GM12878 (cell line): Measurements from ENCODE around the gene ADGRL3. TPM values are rescaled to one million over a fixed set of nuclear protein-coding genes. Genes with fewer than 3 reads are reported as not detected.

Experiments used
- ATAC-seq: fragments of 200-7000 bp; cut with Tn5 transposase; 3 replicates; pipeline ENCODE4 v1.9.1; 2020; ENCODE audit warnings: mild to moderate bottlenecking, moderate library complexity
- BruUV-seq: library from RNA; stranded (reverse); fragments of 400-500 nt; replicated peaks from 2 replicates; lab custom pipeline; 2021; lab: Mats Ljungman, UMichigan
- CTCF ChIA-PET: fragments of 300-600 bp; sonication (Branson Sonifier 250); formaldehyde crosslinking; extraction: SDS; loops from one replicate; lab custom pipeline; 2021; ENCODE audit warnings: inconsistent platforms; lab: Yijun Ruan, JAX
- POLR2A ChIA-PET: fragments of 350-600 bp; formaldehyde crosslinking; extraction: SDS; loops from one replicate; lab custom pipeline; 2021; ENCODE audit warnings: inconsistent platforms; lab: Charles Lee
- RAD21 ChIA-PET: fragments of 300-600 bp; sonication (Branson Sonifier 250); formaldehyde crosslinking; loops from one replicate; lab custom pipeline; 2023; ENCODE audit warnings: antibody characterized with exemption; ENCODE audit not compliant: unreplicated experiment; lab: Charles Lee
- SMC1A ChIA-PET: fragments of 300-600 bp; sonication (Branson Sonifier 250); formaldehyde crosslinking; loops from one replicate; lab custom pipeline; 2023; ENCODE audit not compliant: unreplicated experiment, uncharacterized antibody; lab: Charles Lee
- DNase-seq: peaks from one replicate; pipeline ENCODE4 v3.0.0-alpha.2; 2011; ENCODE audit warnings: low read depth, low spot score
- FAIRE-seq: peaks from 3 replicates; lab custom pipeline; 2011; peaks lifted over from hg19 to GRCh38; lab: Jason Lieb, UNC
- H2AFZ ChIP-seq: 2 replicates; pipeline ENCODE4 v1.6.0; 2011; ENCODE audit warnings: low read depth, low read length, control low read depth; ENCODE audit not compliant: control insufficient read depth
- H3K27ac ChIP-seq: 2 replicates; pipeline ENCODE4 v1.5.1; 2011; ENCODE audit warnings: control low read depth; ENCODE audit not compliant: control insufficient read depth, insufficient read depth
- H3K27me3 ChIP-seq, 2 experiments: replicated peaks in 1 of 2; 2 replicates each; pipeline versions ENCODE4 v1.6.0 to v1.6.1; 2011; ENCODE audit warnings: low read length in 1 of 2; ENCODE audit not compliant: control insufficient read depth in 2 of 2, insufficient read depth in 2 of 2
- H3K36me3 ChIP-seq, 2 experiments: 2 replicates each; pipeline ENCODE4 v1.5.1; 2011; ENCODE audit warnings: low read length in 1 of 2; ENCODE audit not compliant: control insufficient read depth in 2 of 2, insufficient read depth in 2 of 2
- H3K4me1 ChIP-seq: 2 replicates; pipeline ENCODE4 v1.6.1; 2011; ENCODE audit warnings: mild to moderate bottlenecking, low read length, moderate library complexity, mixed read lengths; ENCODE audit not compliant: control insufficient read depth, insufficient read depth
- H3K4me2 ChIP-seq: 2 replicates; pipeline ENCODE4 v1.6.0; 2011; ENCODE audit warnings: control low read depth; ENCODE audit not compliant: control insufficient read depth, insufficient read depth
- H3K4me3 ChIP-seq: fragments of 200-600 bp; sonication (generic); 2 replicates; pipeline ENCODE4 v1.5.1; 2016
- H3K79me2 ChIP-seq: 2 replicates; pipeline ENCODE4 v1.6.0; 2011; ENCODE audit warnings: low read length; ENCODE audit not compliant: control insufficient read depth, insufficient read depth
- H3K9ac ChIP-seq: 2 replicates; pipeline ENCODE4 v1.8.0; 2011; ENCODE audit warnings: low read length, control low read depth, mixed read lengths; ENCODE audit not compliant: control insufficient read depth, insufficient read depth
- H3K9me3 ChIP-seq: replicated peaks from 3 replicates; pipeline ENCODE4 v1.5.1; 2011; ENCODE audit warnings: mild to moderate bottlenecking, low read length; ENCODE audit not compliant: control insufficient read depth, insufficient read depth
- H4K20me1 ChIP-seq: 2 replicates; pipeline ENCODE4 v1.6.0; 2011; ENCODE audit not compliant: control insufficient read depth, insufficient read depth
- BACH1 ChIP-seq: fragments of 450-650 bp; IDR thresholded peaks from 2 replicates; pipeline ENCODE4 v1.6.1; 2017; ENCODE audit warnings: mild to moderate bottlenecking, borderline replicate concordance
- BCL11A ChIP-seq: IDR thresholded peaks from 2 replicates; pipeline ENCODE4 v1.6.1; 2011; ENCODE audit warnings: low read depth, low read length
- CBFB ChIP-seq: IDR thresholded peaks from 2 replicates; pipeline ENCODE4 v1.6.1; 2016; ENCODE audit warnings: antibody characterized with exemption, low read depth
- KDM1A ChIP-seq: fragments of 200-600 bp; sonication (generic); IDR thresholded peaks from 2 replicates; pipeline ENCODE4 v1.6.1; 2016; ENCODE audit warnings: borderline replicate concordance
- PAX5 ChIP-seq: IDR thresholded peaks from 2 replicates; pipeline ENCODE4 v1.6.1; 2011; ENCODE audit warnings: low read depth, low read length, borderline replicate concordance
- POU2F2 ChIP-seq: IDR thresholded peaks from 3 replicates; pipeline ENCODE4 v1.6.1; 2011; ENCODE audit warnings: low read depth, mild to moderate bottlenecking, low read length, borderline replicate concordance
- RBBP5 ChIP-seq: fragments of 200-600 bp; sonication (generic); conservative IDR thresholded peaks from 2 replicates; pipeline ENCODE4 v1.6.1; 2016
- SRF ChIP-seq, 2 experiments: IDR thresholded peaks; 2 replicates each; pipeline ENCODE4 v1.6.1; 2011; ENCODE audit warnings: low read depth in 2 of 2, low read length in 2 of 2, mild to moderate bottlenecking in 1 of 2, moderate library complexity in 1 of 2
- STAT1 ChIP-seq: fragments of 450-650 bp; conservative IDR thresholded peaks from 2 replicates; pipeline ENCODE4 v1.6.1; 2014; ENCODE audit warnings: antibody characterized with exemption, mild to moderate bottlenecking
- TCF7 ChIP-seq: IDR thresholded peaks from 2 replicates; pipeline ENCODE4 v1.6.1; 2014; ENCODE audit warnings: antibody characterized with exemption, borderline replicate concordance
- ZNF384 ChIP-seq: IDR thresholded peaks from 2 replicates; pipeline ENCODE4 v1.6.1; 2012; ENCODE audit warnings: low read depth, mild to moderate bottlenecking, low read length, improper control_type of control experiment, borderline replicate concordance
- WGBS: methylation state at CpG from one replicate; pipeline ENCODE4 v1.1.6; 2016; ENCODE audit warnings: low lambda C conversion rate; ENCODE audit not compliant: insufficient replicate concordance, insufficient coverage; ENCODE audit errors: missing lambda C conversion rate; 5-methylcytosine and 5-hydroxymethylcytosine counted together
- in situ Hi-C: fragments of 300-500 bp; cut with MboI; formaldehyde crosslinking; loops from 9 replicates; pipeline ENCODE4 v1.14.3; 2018; ENCODE audit warnings: mixed read lengths
- intact Hi-C: fragments of 100-400 bp; cut with micrococcal nuclease; formaldehyde crosslinking; loops from one replicate; pipeline ENCODE4 v1.14.2; 2022; ENCODE audit not compliant: unreplicated experiment
- polyA plus RNA-seq, 11 experiments: library from polyadenylated mRNA; depleted of rRNA in 4 of 11; unstranded in 6 of 11; stranded (reverse) in 5 of 11; fragments of >200 nt; fragmentation: Nextera tagmentation in 4 of 11; fragmentation: Illumina TruSeq in 1 of 11; extraction: Ambion mirVana in 4 of 11; extraction: Trizol in 1 of 11; gene quantifications; 1 replicate in 1 of 11; 2 replicates in 10 of 11; pipeline versions ENCODE4 v1.2.1 to v1.2.3, GENCODE V29; 2011 to 2016; ENCODE audit warnings: inconsistent platforms in 2 of 11, missing spikeins in 2 of 11, low read depth in 1 of 11
- total RNA-seq, 4 experiments: library from RNA; depleted of rRNA in 3 of 4; stranded (reverse); fragments of >200 nt in 3 of 4; fragmentation: Illumina TruSeq in 1 of 4; extraction: Trizol in 1 of 4; gene quantifications; 2 replicates each; pipeline versions ENCODE4 v1.2.1 to v1.2.3, GENCODE V29; 2013 to 2021
- TF ChIP-seq, protein P1 (sequence below): fragments of 450-650 bp; IDR thresholded peaks from 2 replicates; pipeline ENCODE4 v1.6.1; 2017; ENCODE audit warnings: borderline replicate concordance
- TF ChIP-seq, protein P2 (sequence below): IDR thresholded peaks from 2 replicates; pipeline ENCODE4 v1.6.1; 2011; ENCODE audit warnings: low read depth, mild to moderate bottlenecking, low read length, moderate library complexity, borderline replicate concordance; ENCODE audit errors: extremely low read depth
- TF ChIP-seq, protein P3 (sequence below): fragments of 450-650 bp; IDR thresholded peaks from 2 replicates; pipeline ENCODE4 v1.6.1; 2016; ENCODE audit warnings: mild to moderate bottlenecking
- TF ChIP-seq, protein P4 (sequence below): fragments of 450-650 bp; IDR thresholded peaks from 2 replicates; pipeline ENCODE4 v1.6.1; 2018; ENCODE audit warnings: mild to moderate bottlenecking, low read depth, moderate library complexity; ENCODE audit not compliant: partially characterized antibody
- TF ChIP-seq, protein P5 (sequence below): IDR thresholded peaks from 2 replicates; pipeline ENCODE4 v1.6.1; 2012; ENCODE audit warnings: low read depth, low read length, improper control_type of control experiment

ADGRL3 gene
- total and polyA plus RNA-seq, 10 of the 15 experiments (the other 5 are each of a cell fraction or from before 2014, with no cell fraction given), result 1.1 TPM; not detected in 9

DNA sequence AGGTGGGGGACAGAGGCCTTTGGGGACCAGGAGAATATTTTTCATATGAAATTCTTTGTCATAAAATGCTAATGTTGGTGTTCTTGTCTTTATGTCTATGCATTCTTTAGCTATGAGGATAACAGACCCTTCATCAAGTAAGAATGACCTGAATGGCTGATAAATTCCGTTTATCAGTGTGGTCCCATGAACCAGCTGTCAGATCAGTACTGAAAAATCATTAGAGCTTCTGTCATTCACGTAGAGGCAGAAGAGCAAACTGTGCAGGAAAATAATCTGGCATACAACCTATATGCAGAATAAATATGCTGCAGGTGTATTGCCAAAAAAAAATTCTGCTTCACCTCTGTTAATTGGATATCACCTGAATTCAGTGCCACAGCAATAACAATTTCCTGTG, 828.6 kb downstream of the ADGRL3 start:
- ATAC-seq, result no peak
- 0% methylated on average over 2 of the region's 2 CpGs for WGBS
- H2AFZ ChIP-seq, result no peak overlapping the region
- ChIA-PET SMC1A (interaction anchor here (1.2 to 1.6 kb wide), 2 partner anchors 10 to 169 kb away, joined by 3 read pairs; no protein-coding TSS in a partner anchor), POLR2A (no interaction called here), CTCF (no interaction called here), RAD21 (no interaction called here)
- no peaks in the 10 kb centered on the region for H3K9me3 ChIP-seq
- FAIRE-seq, result no peak
- no peak overlapping the region for H3K4me3 ChIP-seq
- H4K20me1 ChIP-seq, result no peaks in the 10 kb centered on the region
- no peaks in the 10 kb centered on the region for H3K27me3 ChIP-seq
- H3K4me2 ChIP-seq, result no peak overlapping the region
- no TSS peak for BruUV-seq
- H3K27ac ChIP-seq, result no peak overlapping the region
- intact Hi-C loops, result no loop called here
- no peak for TF ChIP-seq STAT1
- no peak for TF ChIP-seq RBBP5
- no peak for TF ChIP-seq POU2F2
- no peak for TF ChIP-seq BACH1
- TF ChIP-seq CBFB, result no peak
- TF ChIP-seq, protein P1, sequence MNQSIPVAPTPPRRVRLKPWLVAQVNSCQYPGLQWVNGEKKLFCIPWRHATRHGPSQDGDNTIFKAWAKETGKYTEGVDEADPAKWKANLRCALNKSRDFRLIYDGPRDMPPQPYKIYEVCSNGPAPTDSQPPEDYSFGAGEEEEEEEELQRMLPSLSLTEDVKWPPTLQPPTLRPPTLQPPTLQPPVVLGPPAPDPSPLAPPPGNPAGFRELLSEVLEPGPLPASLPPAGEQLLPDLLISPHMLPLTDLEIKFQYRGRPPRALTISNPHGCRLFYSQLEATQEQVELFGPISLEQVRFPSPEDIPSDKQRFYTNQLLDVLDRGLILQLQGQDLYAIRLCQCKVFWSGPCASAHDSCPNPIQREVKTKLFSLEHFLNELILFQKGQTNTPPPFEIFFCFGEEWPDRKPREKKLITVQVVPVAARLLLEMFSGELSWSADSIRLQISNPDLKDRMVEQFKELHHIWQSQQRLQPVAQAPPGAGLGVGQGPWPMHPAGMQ, result no peak
- TF ChIP-seq KDM1A, result no peak
- no peak for TF ChIP-seq SRF (IDR thresholded peaks at IDR 0.05; ENCODE audit: low read depth in 2 of 2, low read length in 2 of 2)
- TF ChIP-seq ZNF384, result no peak
- no peak for TF ChIP-seq BCL11A
- TF ChIP-seq PAX5, result no peak
- TF ChIP-seq, protein P2, sequence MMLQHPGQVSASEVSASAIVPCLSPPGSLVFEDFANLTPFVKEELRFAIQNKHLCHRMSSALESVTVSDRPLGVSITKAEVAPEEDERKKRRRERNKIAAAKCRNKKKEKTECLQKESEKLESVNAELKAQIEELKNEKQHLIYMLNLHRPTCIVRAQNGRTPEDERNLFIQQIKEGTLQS, result no peak
- TF ChIP-seq, protein P3, sequence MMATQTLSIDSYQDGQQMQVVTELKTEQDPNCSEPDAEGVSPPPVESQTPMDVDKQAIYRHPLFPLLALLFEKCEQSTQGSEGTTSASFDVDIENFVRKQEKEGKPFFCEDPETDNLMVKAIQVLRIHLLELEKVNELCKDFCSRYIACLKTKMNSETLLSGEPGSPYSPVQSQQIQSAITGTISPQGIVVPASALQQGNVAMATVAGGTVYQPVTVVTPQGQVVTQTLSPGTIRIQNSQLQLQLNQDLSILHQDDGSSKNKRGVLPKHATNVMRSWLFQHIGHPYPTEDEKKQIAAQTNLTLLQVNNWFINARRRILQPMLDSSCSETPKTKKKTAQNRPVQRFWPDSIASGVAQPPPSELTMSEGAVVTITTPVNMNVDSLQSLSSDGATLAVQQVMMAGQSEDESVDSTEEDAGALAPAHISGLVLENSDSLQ, result no peak
- TF ChIP-seq, protein P4, sequence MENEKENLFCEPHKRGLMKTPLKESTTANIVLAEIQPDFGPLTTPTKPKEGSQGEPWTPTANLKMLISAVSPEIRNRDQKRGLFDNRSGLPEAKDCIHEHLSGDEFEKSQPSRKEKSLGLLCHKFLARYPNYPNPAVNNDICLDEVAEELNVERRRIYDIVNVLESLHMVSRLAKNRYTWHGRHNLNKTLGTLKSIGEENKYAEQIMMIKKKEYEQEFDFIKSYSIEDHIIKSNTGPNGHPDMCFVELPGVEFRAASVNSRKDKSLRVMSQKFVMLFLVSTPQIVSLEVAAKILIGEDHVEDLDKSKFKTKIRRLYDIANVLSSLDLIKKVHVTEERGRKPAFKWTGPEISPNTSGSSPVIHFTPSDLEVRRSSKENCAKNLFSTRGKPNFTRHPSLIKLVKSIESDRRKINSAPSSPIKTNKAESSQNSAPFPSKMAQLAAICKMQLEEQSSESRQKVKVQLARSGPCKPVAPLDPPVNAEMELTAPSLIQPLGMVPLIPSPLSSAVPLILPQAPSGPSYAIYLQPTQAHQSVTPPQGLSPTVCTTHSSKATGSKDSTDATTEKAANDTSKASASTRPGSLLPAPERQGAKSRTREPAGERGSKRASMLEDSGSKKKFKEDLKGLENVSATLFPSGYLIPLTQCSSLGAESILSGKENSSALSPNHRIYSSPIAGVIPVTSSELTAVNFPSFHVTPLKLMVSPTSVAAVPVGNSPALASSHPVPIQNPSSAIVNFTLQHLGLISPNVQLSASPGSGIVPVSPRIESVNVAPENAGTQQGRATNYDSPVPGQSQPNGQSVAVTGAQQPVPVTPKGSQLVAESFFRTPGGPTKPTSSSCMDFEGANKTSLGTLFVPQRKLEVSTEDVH, result no peak
- no peak for TF ChIP-seq TCF7
- TF ChIP-seq, protein P5, sequence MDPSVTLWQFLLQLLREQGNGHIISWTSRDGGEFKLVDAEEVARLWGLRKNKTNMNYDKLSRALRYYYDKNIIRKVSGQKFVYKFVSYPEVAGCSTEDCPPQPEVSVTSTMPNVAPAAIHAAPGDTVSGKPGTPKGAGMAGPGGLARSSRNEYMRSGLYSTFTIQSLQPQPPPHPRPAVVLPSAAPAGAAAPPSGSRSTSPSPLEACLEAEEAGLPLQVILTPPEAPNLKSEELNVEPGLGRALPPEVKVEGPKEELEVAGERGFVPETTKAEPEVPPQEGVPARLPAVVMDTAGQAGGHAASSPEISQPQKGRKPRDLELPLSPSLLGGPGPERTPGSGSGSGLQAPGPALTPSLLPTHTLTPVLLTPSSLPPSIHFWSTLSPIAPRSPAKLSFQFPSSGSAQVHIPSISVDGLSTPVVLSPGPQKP, result no peak
- H3K79me2 ChIP-seq, result no peaks in the 10 kb centered on the region
- DNase-seq, result no peak
- H3K4me1 ChIP-seq, result no peaks in the 10 kb centered on the region
- H3K36me3 ChIP-seq, result no peaks in the 10 kb centered on the region
- in situ Hi-C loops, result no loop called here
- H3K9ac ChIP-seq, result no peak overlapping the region
